Transverse colon (tissue), 4 donors: ENCODE data around the gene HHATL. TPM values are rescaled to one million over a fixed set of nuclear protein-coding genes. Genes with fewer than 3 reads are reported as not detected.

ENCODE experiments used
- DNase-seq: peaks from one replicate; pipeline ENCODE4 v3.0.0-alpha.2; 2019
- H3K27ac ChIP-seq, 4 donors: fragments of 200-600 bp; sonication (generic); 2 replicates each; pipeline ENCODE4 v1.5.1; 2016 to 2018; ENCODE audit warnings: inconsistent platforms in 4 of 4
- H3K27me3 ChIP-seq: fragments of 200-600 bp; sonication (generic); 2 replicates; pipeline ENCODE4 v1.5.1; 2017; ENCODE audit warnings: inconsistent platforms
- H3K36me3 ChIP-seq, 4 donors: fragments of 200-600 bp; sonication (generic); 2 replicates each; pipeline ENCODE4 v1.5.1; 2017 to 2019; ENCODE audit warnings: inconsistent platforms in 4 of 4
- H3K4me1 ChIP-seq, 4 donors: fragments of 200-600 bp; sonication (generic); 2 replicates each; pipeline ENCODE4 v1.5.1; 2017 to 2020; ENCODE audit warnings: inconsistent platforms in 4 of 4
- H3K4me3 ChIP-seq, 4 donors: fragments of 200-600 bp; sonication (generic); 1 replicate in 1 of 4; 2 replicates in 3 of 4; pipeline versions ENCODE4 v1.5.1 to v1.6.1; 2017 to 2019; ENCODE audit warnings: inconsistent platforms in 4 of 4
- H3K9me3 ChIP-seq, 2 donors: fragments of 200-600 bp; sonication (generic); 2 replicates each; pipeline ENCODE4 v1.5.1; 2017 to 2019; ENCODE audit warnings: inconsistent platforms in 2 of 2
- CTCF ChIP-seq, 5 experiments: fragments of 200-600 bp in 3 of 5; fragments of 450-650 bp in 2 of 5; sonication (generic) in 3 of 5; IDR thresholded peaks; 1 replicate in 2 of 5; 2 replicates in 3 of 5; pipeline ENCODE4 v1.5.1; 2016 to 2017; ENCODE audit warnings: antibody characterized with exemption in 5 of 5, inconsistent platforms in 3 of 5, mild to moderate bottlenecking in 2 of 5, moderate library complexity in 1 of 5
- EP300 ChIP-seq: sonication (generic); formaldehyde crosslinking; IDR thresholded peaks from one replicate; pipeline ENCODE4 v1.6.1; 2017; ENCODE audit warnings: antibody characterized with exemption, low read depth
- POLR2A ChIP-seq: fragments of 450-650 bp; IDR thresholded peaks from one replicate; pipeline ENCODE4 v1.6.1; 2016; ENCODE audit warnings: antibody characterized with exemption, mild to moderate bottlenecking, moderate library complexity
- POLR2AphosphoS5 ChIP-seq, 3 donors: sonication (generic); formaldehyde crosslinking; IDR thresholded peaks; one replicate each; pipeline ENCODE4 v1.6.1; 2016; ENCODE audit warnings: antibody characterized with exemption in 3 of 3
- WGBS, 2 donors: methylation state at CpG; one replicate each; pipeline ENCODE4 v1.1.5; 2018; ENCODE audit warnings: low coverage in 1 of 2; 5-methylcytosine and 5-hydroxymethylcytosine counted together
- in situ Hi-C, 4 donors: fragments of 200-750 bp; cut with MboI; loops; one replicate each; pipeline versions ENCODE4 v1.15.0 to v1.15.1; 2017; ENCODE audit warnings: low sequenced_read_pairs in 3 of 4, low pct_ligation_motif_present in 1 of 4, low pct_unique_long_range_greater_than_20kb in 1 of 4
- intact Hi-C: fragments of 100-400 bp; cut with DNase I; formaldehyde crosslinking; loops from one replicate; pipeline ENCODE4 v1.15.1; 2023; ENCODE audit warnings: low total_unique reads
- total RNA-seq, 4 donors: library from RNA; depleted of rRNA; stranded (reverse); fragments of >200 nt; gene quantifications; one replicate each; pipeline ENCODE4 v1.1.0, GENCODE V29; 2016

The HHATL gene
- total RNA-seq, 4 donors from 2014 or later = 0.27 TPM; not detected in 3

- TF ChIP-seq POLR2A (no peak), CTCF (IDR thresholded peaks at IDR 0.05) (no peak), POLR2AphosphoS5 (IDR thresholded peaks at IDR 0.05) (no peak), EP300 (no peak)
- H3K4me3 ChIP-seq = no peak overlapping the region
- H3K27ac ChIP-seq = no peak overlapping the region
- H3K4me1 ChIP-seq = no peaks in the 10 kb centered on the region
- no peaks in the 10 kb centered on the region for H3K9me3 ChIP-seq
- H3K27me3 ChIP-seq = no peaks in the 10 kb centered on the region
- DNase-seq = no peak
- in situ Hi-C loops = no loop called here
- intact Hi-C loops = no loop called here
- 87% methylated on average over 7 of the region's 7 CpGs; no CpG with 5 or more reads in 1 of the 2 donors for WGBS, 2 donors
- no peaks in the 10 kb centered on the region for H3K36me3 ChIP-seq
Measured at GRCh38 chr3:42710323-42711021, 7.9 kb upstream of the HHATL start.

- no peaks in the 10 kb centered on the region for H3K27me3 ChIP-seq
- TF ChIP-seq POLR2A (no peak), EP300 (no peak), CTCF (IDR thresholded peaks at IDR 0.05) (no peak), POLR2AphosphoS5 (IDR thresholded peaks at IDR 0.05) (no peak)
- 87 to 100% methylated on average over 1 to 10 of the region's 10 CpGs for WGBS, 2 donors
- no peaks in the 10 kb centered on the region for H3K9me3 ChIP-seq
- H3K36me3 ChIP-seq = no peaks in the 10 kb centered on the region
- intact Hi-C loops = no loop called here
- no peak overlapping the region for H3K27ac ChIP-seq
- no peaks in the 10 kb centered on the region for H3K4me1 ChIP-seq
- H3K4me3 ChIP-seq = no peak overlapping the region
- no peak for DNase-seq
- in situ Hi-C loops = no loop called here
Measured at GRCh38 chr3:42709621-42710020, 7.0 kb upstream of the HHATL start.

GRCh38 chr3:42708611-42709151 is 6.1 kb upstream of the HHATL start:
- Histone ChIP-seq H3K27me3 (no peaks in the 10 kb centered on the region), H3K4me1 (no peaks in the 10 kb centered on the region), H3K9me3 (no peaks in the 10 kb centered on the region), H3K4me3 (no peak overlapping the region), H3K27ac (no peak overlapping the region), H3K36me3 (no peaks in the 10 kb centered on the region)
- in situ Hi-C loops (no loop called here), intact Hi-C loops (no loop called here)
- WGBS, 2 donors = 80 to 84% methylated on average over 2 to 10 of the region's 10 CpGs
- DNase-seq = no peak
- TF ChIP-seq POLR2AphosphoS5 (IDR thresholded peaks at IDR 0.05) = no peak
- TF ChIP-seq CTCF (IDR thresholded peaks at IDR 0.05) = no peak
- TF ChIP-seq EP300 = no peak
- TF ChIP-seq POLR2A = no peak

GRCh38 chr3:42707620-42708355 is 5.2 kb upstream of the HHATL start:
- H3K4me1 ChIP-seq = no peaks in the 10 kb centered on the region
- no peak overlapping the region for H3K4me3 ChIP-seq
- WGBS, 2 donors = 71% methylated on average over 8 of the region's 8 CpGs; no CpG with 5 or more reads in 1 of the 2 donors
- intact Hi-C loops (no loop called here), in situ Hi-C loops (no loop called here)
- H3K27me3 ChIP-seq = no peaks in the 10 kb centered on the region
- no peaks in the 10 kb centered on the region for H3K9me3 ChIP-seq
- no peaks in the 10 kb centered on the region for H3K36me3 ChIP-seq
- H3K27ac ChIP-seq = no peak overlapping the region
- TF ChIP-seq POLR2A (no peak), CTCF (IDR thresholded peaks at IDR 0.05) (no peak), POLR2AphosphoS5 (IDR thresholded peaks at IDR 0.05) (no peak), EP300 (no peak)
- no peak for DNase-seq
